NCI-H2196 treated with DMSO at 0.1 percent for 48 hours (cell line): ENCODE measurements around the gene RITA1.
A peak's percentile ranks its signal among the peaks of the same experiment; 100 is the strongest.
"Not testable (repeated sequence)": the region's sequence is repeated elsewhere in the genome, so short reads cannot be mapped to it uniquely, and the experiment has no call there.

Experiments used
- DNase-seq: peaks from one replicate; lab custom pipeline; 2025; ENCODE audit not compliant: unreplicated experiment; lab: John Stamatoyannopoulos, UW

The RITA1 gene

GRCh38 chr12:113201187-113202177 lies 16.0 kb downstream of the RITA1 start:
- no peak for DNase-seq

- DNase-seq = no peak
Observed at GRCh38 chr12:113202300-113203075, 17.0 kb downstream of the RITA1 start.

- DNase-seq = no peak
Observed at GRCh38 chr12:113203852-113204760, 18.6 kb downstream of the RITA1 start.

GRCh38 chr12:113204804-113205203 lies 19.3 kb downstream of the RITA1 start:
- no peak for DNase-seq

- DNase-seq = not testable (repeated sequence)
Observed at GRCh38 chr12:113206802-113207201, 21.3 kb downstream of the RITA1 start.

- DNase-seq = no peak
Observed at GRCh38 chr12:113207613-113208040, 22.1 kb downstream of the RITA1 start.

- no peak for DNase-seq
Observed at GRCh38 chr12:113208041-113208934, 22.8 kb downstream of the RITA1 start.

- DNase-seq = no peak
Observed at GRCh38 chr12:113211160-113211559, 25.6 kb downstream of the RITA1 start.

GRCh38 chr12:113214895-113215400 lies 29.4 kb downstream of the RITA1 start:
- DNase-seq = no peak

- DNase-seq = no peak
Observed at GRCh38 chr12:113216027-113216426, 30.5 kb downstream of the RITA1 start.

GRCh38 chr12:113220593-113221180 lies 35.2 kb downstream of the RITA1 start:
- no peak for DNase-seq

- DNase-seq = peak; percentile 100
Observed at GRCh38 chr12:113221181-113221996, 35.9 kb downstream of the RITA1 start, which contains the start of gene TPCN1. TPCN1 (plus strand) TSS chr12:113221464; CDS start chr12:113226853, 5,389 bp downstream.

- no peak for DNase-seq
Observed at GRCh38 chr12:113221997-113222729, 36.6 kb downstream of the RITA1 start.

GRCh38 chr12:113222730-113223531 lies 37.4 kb downstream of the RITA1 start:
- DNase-seq = peak; percentile 55

GRCh38 chr12:113224955-113225354 lies 39.4 kb downstream of the RITA1 start:
- DNase-seq = no peak

- no peak for DNase-seq
Observed at GRCh38 chr12:113226696-113227568, 41.4 kb downstream of the RITA1 start.
